Vagina (tissue), 2 donors: ENCODE measurements around the gene TXNL4A.

ENCODE experiments used
- CTCF ChIP-seq, 3 experiments: fragments of 450-650 bp in 2 of 3; fragments of 200-600 bp in 1 of 3; sonication (generic) in 1 of 3; IDR thresholded peaks; one replicate each; pipeline ENCODE4 v1.5.1; 2017 to 2019; ENCODE audit warnings: antibody characterized with exemption in 3 of 3, mild to moderate bottlenecking in 2 of 3, moderate library complexity in 2 of 3
- POLR2A ChIP-seq, 2 donors: fragments of 450-650 bp; IDR thresholded peaks; one replicate each; pipeline ENCODE4 v1.6.1; 2017; ENCODE audit warnings: antibody characterized with exemption in 2 of 2, mild to moderate bottlenecking in 2 of 2, moderate library complexity in 2 of 2
- POLR2AphosphoS5 ChIP-seq, 2 donors: sonication (generic); formaldehyde crosslinking; IDR thresholded peaks; one replicate each; pipeline ENCODE4 v1.9.0; 2017; ENCODE audit warnings: antibody characterized with exemption in 2 of 2, mild to moderate bottlenecking in 2 of 2, low read depth in 1 of 2; ENCODE audit not compliant: insufficient read depth in 1 of 2

GRCh38 chr18:79939096-79939495, 49.3 kb downstream of the TXNL4A start:
- TF ChIP-seq CTCF (IDR thresholded peaks at IDR 0.05) (no peak), POLR2A (IDR thresholded peaks at IDR 0.05) (no peak), POLR2AphosphoS5 (IDR thresholded peaks at IDR 0.05; ENCODE audit: insufficient read depth in 1 of 2, low read depth in 1 of 2) (no peak)
